HG02973 (cell line): ENCODE measurements around the gene KLK1.
"Not testable (repeated sequence)": the region's sequence is repeated elsewhere in the genome, so short reads cannot be mapped to it uniquely, and the experiment has no call there.

Source experiments
- ATAC-seq: cut with Tn5 transposase; IDR thresholded peaks from one replicate; pipeline ENCODE4 v1.9.1; 2021; ENCODE audit warnings: moderate library complexity; ENCODE audit not compliant: unreplicated experiment

Gene KLK1

DNA sequence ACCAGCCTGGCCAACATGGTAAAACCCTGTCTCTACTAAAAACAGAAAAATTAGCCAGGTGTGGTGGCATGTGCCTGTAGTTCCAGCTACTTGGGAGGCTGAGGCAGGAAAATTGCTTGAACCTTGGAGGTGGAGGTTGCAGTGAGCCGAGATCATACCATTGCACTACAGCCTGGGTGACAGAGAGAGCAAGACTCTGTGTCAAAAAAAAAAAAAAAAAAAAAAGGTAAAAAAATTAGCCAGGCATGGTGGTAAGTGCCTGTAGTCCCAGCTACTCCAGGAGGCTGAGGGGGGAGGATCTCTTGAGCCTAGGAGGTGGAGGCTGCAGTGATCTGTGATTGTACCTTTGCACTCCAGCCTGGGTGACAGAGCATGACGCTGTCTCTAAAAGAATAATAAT is 53.4 kb downstream of the KLK1 start, which contains the start of gene GPR32:
GPR32 (plus strand) TSS at position 301 of the 400 bp plus-strand sequence. CDS start 137 bp downstream, outside the sequence.
- ATAC-seq, result not testable (repeated sequence)
